Testis (tissue), 2 donors: Measurements from ENCODE around the gene CEACAM16.

ENCODE experiments used
- CTCF ChIP-seq, 3 experiments: fragments of 450-650 bp in 2 of 3; fragments of 200-600 bp in 1 of 3; sonication (generic) in 1 of 3; IDR thresholded peaks; one replicate each; pipeline ENCODE4 v1.5.1; 2016 to 2019; ENCODE audit warnings: antibody characterized with exemption in 3 of 3, mild to moderate bottlenecking in 2 of 3, moderate library complexity in 1 of 3
- POLR2A ChIP-seq: fragments of 450-650 bp; IDR thresholded peaks from one replicate; pipeline ENCODE4 v1.6.1; 2017; ENCODE audit warnings: antibody characterized with exemption, mild to moderate bottlenecking, moderate library complexity

GRCh38 chr19:44755219-44755618 lies 56.3 kb downstream of the CEACAM16 start:
- TF ChIP-seq CTCF (IDR thresholded peaks at IDR 0.05), result no peak
- no peak for TF ChIP-seq POLR2A
